ENCODE results near the gene SAMD10. TPM values are rescaled to one million over a fixed set of nuclear protein-coding genes. Genes with fewer than 3 reads are reported as not detected.
"Not testable (repeated sequence)": the region's sequence is repeated elsewhere in the genome, so short reads cannot be mapped to it uniquely, and the experiment has no call there.

The SAMD10 gene
- polyA plus RNA-seq, 3 donors = 0.34 to 2.4 (median 0.67) TPM

DNA sequence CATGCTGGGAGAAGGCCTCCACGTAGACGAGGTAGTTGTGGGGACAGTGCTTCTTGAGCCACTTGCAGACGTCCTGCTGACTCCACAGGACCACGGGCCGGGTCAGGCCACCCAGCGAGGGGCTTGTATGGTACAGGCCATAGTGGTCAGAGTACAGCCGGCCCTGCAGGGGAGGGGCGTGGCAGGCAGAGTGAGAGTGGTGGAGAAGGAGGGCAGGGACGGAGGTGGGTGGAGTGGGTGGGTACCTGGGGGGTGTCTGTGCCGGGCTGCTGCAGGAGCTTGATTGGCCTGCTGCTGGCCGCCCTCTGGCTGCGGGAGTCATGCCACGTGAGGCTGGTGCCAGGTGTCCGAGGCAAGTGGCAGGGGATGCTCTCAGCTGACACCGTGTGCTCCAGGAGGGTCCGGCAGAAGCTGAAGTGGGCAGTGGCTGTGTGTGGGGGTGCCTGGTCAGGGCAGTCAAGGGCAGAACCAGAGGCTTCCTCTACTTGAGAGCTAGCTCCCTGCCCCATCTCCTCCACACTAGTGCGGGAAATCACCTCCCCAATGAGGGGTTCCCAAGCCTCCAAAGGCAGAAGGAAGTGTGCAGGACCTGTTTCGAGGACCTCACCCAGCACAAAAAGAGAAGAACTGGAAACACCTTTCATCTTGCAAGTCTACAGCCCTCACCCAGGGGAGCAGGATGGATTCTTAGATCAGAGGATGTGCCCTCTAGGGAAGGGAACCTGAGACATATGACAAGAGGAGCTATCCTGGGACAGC lies 2.3 kb downstream of the SAMD10 start:
- no peaks in the 10 kb centered on the region for H3K9me3 ChIP-seq (replicated peaks in 1 of 2; ENCODE audit: control insufficient read depth in 1 of 2, insufficient read depth in 1 of 2, low read length in 2 of 2)
- H3K4me2 ChIP-seq (replicated peaks; ENCODE audit: extremely low read depth, low read length, poor library complexity, severe bottlenecking) = peak overlapping the region; percentile 99
- Mint-ChIP-seq H3K4me1 (peaks cover 42% of the 10 kb centered on the region), H3K9me3 (peaks cover 0 to 2% (median 0%) of the 10 kb centered on the region in 7 donors), H3K4me3 (peak overlapping the region in 1 of 2 donors; percentile 27), H3K27me3 (ENCODE audit: low read depth in 3 of 3) (peaks cover 11 to 19% (median 11%) of the 10 kb centered on the region in 3 donors), H3K27ac (peak overlapping the region in 1 of 7 donors; percentile 84), H3K36me3 (no peaks in the 10 kb centered on the region)
- H3K27me3 ChIP-seq (ENCODE audit: control insufficient read depth in 2 of 2, insufficient read depth in 2 of 2, low read length in 2 of 2) = peaks cover 0 to 12% of the 10 kb centered on the region in 2 donors
- TF ChIP-seq CTCF (IDR thresholded peaks at IDR 0.05) = no peak
- 81% methylated on average over 10 of the region's 18 CpGs for WGBS (ENCODE audit: insufficient coverage)
- no peaks in the 10 kb centered on the region for H4K20me1 ChIP-seq (ENCODE audit: insufficient read depth, low read length)
- no peak overlapping the region for H3K27ac ChIP-seq (ENCODE audit: low read depth in 1 of 2, low read length in 2 of 2)
- peak overlapping the region; percentile 47 for H2AFZ ChIP-seq (ENCODE audit: insufficient read depth, low read depth, low read length, poor library complexity, severe bottlenecking)
- H3K79me2 ChIP-seq (ENCODE audit: insufficient read depth, low read length) = peaks cover 10% of the 10 kb centered on the region
- H3K4me1 ChIP-seq (ENCODE audit: control insufficient read depth in 1 of 2, insufficient read depth in 2 of 2, low read length in 2 of 2) = peaks cover 35 to 54% of the 10 kb centered on the region in 2 donors
- peak in 1 of 3 donors; percentile 45 for DNase-seq
- H3K36me3 ChIP-seq (replicated peaks in 1 of 2; ENCODE audit: control insufficient read depth in 1 of 2, insufficient read depth in 2 of 2, low read length in 2 of 2) = no peaks in the 10 kb centered on the region
- no peak overlapping the region for H3K9ac ChIP-seq (ENCODE audit: insufficient read depth, low read length, poor library complexity, severe bottlenecking)
- no peak overlapping the region for H3K4me3 ChIP-seq (replicated peaks in 1 of 3; ENCODE audit: low read depth in 2 of 3, low read length in 3 of 3)
- intact Hi-C loops (cut with micrococcal nuclease) = no loop called here

- H3K27ac Mint-ChIP-seq; H3K36me3 ChIP-seq (replicated peaks in 1 of 2; ENCODE audit: control insufficient read depth in 1 of 2, insufficient read depth in 2 of 2, low read length in 2 of 2); DNase-seq; H3K4me3 ChIP-seq (replicated peaks in 1 of 3; ENCODE audit: low read depth in 2 of 3, low read length in 3 of 3); H3K27ac ChIP-seq (ENCODE audit: low read depth in 1 of 2, low read length in 2 of 2); H4K20me1 ChIP-seq (ENCODE audit: insufficient read depth, low read length); intact Hi-C loops (cut with micrococcal nuclease); H3K9ac ChIP-seq (ENCODE audit: insufficient read depth, low read length, poor library complexity, severe bottlenecking); H3K4me2 ChIP-seq (replicated peaks; ENCODE audit: extremely low read depth, low read length, poor library complexity, severe bottlenecking); H3K9me3 ChIP-seq (replicated peaks in 1 of 2; ENCODE audit: control insufficient read depth in 1 of 2, insufficient read depth in 1 of 2, low read length in 2 of 2); H3K36me3 Mint-ChIP-seq; H3K9me3 Mint-ChIP-seq; H3K4me3 Mint-ChIP-seq; H2AFZ ChIP-seq (ENCODE audit: insufficient read depth, low read depth, low read length, poor library complexity, severe bottlenecking); H3K79me2 ChIP-seq (ENCODE audit: insufficient read depth, low read length): not testable (repeated sequence)
- peaks cover 11 to 19% (median 15%) of the 10 kb centered on the region in 3 donors for H3K27me3 Mint-ChIP-seq (ENCODE audit: low read depth in 3 of 3)
- no CpG with 5 or more reads among the region's 7 CpGs for WGBS (ENCODE audit: insufficient coverage)
- peaks cover 37% of the 10 kb centered on the region for H3K4me1 Mint-ChIP-seq
- peaks cover 30 to 48% of the 10 kb centered on the region in 2 donors for H3K4me1 ChIP-seq (ENCODE audit: control insufficient read depth in 1 of 2, insufficient read depth in 2 of 2, low read length in 2 of 2)
- H3K27me3 ChIP-seq (ENCODE audit: control insufficient read depth in 2 of 2, insufficient read depth in 2 of 2, low read length in 2 of 2) = peaks cover 0 to 13% of the 10 kb centered on the region in 2 donors
Observed at GRCh38 chr20:63976511-63976910, 2.9 kb downstream of the SAMD10 start.
